GM12864 (cell line): Measurements from ENCODE around the gene CNKSR2.
"Not testable (repeated sequence)": the region's sequence is repeated elsewhere in the genome, so short reads cannot be mapped to it uniquely, and the experiment has no call there.

Experiments
- DNase-seq: peaks from one replicate; pipeline ENCODE4 v3.0.0-alpha.2; 2011; ENCODE audit warnings: low read depth
- H3K4me3 ChIP-seq: 2 replicates; pipeline ENCODE4 v1.5.1; 2011; ENCODE audit warnings: mild to moderate bottlenecking, low read depth, low read length, control low read depth
- TF ChIP-seq, protein P1 (sequence below): IDR thresholded peaks from 2 replicates; pipeline ENCODE4 v1.5.1; 2011; ENCODE audit warnings: low read depth, mild to moderate bottlenecking, moderate library complexity, low read length, control low read depth, inconsistent platforms; ENCODE audit errors: missing control alignments

CNKSR2 gene

DNA sequence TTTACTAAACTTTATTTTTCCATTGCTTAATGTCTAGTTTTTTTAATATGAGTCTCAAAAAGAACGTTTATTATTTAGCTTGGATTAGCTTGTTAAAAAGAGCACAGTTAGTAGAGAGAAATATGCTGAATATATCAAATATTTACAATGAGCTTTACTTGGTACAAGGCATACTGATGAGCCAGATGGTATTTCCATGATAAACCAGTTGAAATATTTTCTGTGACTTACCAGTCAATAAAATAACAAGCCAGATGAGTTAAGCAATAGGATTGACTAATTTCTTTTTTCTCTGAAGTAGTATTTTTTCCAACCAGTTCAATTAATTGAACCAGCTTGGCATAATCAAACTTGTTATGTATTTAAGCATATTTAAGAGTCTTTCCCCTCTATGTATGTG lies 149.8 kb downstream of the CNKSR2 start:
- no peak for DNase-seq
- TF ChIP-seq, protein P1, sequence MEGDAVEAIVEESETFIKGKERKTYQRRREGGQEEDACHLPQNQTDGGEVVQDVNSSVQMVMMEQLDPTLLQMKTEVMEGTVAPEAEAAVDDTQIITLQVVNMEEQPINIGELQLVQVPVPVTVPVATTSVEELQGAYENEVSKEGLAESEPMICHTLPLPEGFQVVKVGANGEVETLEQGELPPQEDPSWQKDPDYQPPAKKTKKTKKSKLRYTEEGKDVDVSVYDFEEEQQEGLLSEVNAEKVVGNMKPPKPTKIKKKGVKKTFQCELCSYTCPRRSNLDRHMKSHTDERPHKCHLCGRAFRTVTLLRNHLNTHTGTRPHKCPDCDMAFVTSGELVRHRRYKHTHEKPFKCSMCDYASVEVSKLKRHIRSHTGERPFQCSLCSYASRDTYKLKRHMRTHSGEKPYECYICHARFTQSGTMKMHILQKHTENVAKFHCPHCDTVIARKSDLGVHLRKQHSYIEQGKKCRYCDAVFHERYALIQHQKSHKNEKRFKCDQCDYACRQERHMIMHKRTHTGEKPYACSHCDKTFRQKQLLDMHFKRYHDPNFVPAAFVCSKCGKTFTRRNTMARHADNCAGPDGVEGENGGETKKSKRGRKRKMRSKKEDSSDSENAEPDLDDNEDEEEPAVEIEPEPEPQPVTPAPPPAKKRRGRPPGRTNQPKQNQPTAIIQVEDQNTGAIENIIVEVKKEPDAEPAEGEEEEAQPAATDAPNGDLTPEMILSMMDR, result no peak
- H3K4me3 ChIP-seq, result no peak overlapping the region

DNA sequence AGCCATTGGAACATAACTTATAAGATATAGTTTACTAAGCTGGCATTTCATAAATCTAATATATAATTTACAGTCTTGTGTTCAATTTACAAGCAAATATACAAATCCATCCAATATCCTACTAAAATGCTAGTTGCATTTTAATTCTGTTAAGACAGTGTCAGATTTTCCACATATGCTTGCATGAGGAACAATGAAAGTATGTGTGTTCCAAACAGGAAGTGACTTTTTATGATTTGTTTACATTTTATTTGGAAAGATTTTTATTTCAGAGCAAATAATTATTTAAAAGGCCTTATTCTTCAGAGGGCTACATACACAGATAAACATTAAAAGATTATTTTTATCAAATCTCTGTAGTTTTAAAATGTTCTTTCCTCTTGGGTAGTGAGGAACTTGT lies 153.9 kb downstream of the CNKSR2 start:
- H3K4me3 ChIP-seq, result no peak overlapping the region
- no peak for DNase-seq
- TF ChIP-seq, protein P1, result no peak

DNA sequence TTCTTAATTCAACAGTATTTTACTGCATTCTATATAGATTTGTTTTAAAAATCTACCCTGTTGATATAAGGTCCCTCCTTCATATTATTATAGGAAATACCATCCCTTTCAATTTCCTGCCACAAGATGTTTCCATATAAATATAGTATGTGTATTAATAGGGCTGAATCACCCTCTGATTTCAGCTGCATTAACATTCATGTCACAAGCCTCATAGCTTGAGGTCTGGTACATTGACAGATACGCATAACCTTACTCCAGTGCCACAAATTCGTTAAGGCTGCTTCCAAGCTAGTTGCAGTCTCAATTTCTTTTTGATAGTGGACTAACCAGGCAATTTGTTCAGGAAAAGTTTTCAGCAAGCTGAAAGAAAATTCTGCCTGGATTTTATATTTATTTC lies 155.6 kb downstream of the CNKSR2 start:
- H3K4me3 ChIP-seq, result no peak overlapping the region
- TF ChIP-seq, protein P1, result no peak
- no peak for DNase-seq

DNA sequence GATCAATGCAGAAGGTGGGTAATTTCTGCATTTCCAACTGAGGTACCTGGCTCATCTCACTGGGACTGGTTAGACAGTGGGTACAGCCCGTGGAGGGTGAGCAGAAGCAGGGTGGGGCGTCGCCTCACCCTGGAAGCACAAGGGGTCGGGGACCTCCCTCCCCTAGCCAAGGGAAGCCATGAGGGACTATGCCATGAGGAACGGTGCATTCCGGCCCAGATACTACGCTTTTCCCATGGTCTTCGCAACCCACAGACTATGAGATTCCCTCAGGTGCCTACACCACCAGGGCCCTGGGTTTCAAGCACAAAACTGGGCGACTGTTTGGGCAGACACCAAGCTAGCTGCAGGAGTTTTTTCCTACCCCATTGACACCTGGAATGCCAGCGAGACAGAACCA lies 170.4 kb downstream of the CNKSR2 start:
- not testable (repeated sequence) for H3K4me3 ChIP-seq, DNase-seq

DNA sequence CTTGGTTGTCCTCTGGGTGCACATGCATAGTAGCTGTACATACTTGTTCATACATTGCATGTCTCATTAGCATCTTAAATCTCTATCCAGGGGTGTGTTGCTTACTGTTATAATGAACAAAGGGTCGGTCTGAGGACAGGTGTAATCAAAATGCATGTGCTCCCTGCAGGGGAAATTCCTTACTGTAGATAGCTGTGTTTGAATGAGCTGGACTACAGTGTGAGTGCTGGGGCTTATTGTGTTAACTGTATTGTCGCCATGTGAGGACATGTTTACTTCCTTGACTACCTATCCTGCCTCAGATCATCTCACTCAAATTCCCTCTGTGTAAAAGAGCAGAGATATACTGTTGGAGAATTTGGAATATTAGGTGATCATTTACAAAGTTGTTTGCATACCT lies 185.2 kb downstream of the CNKSR2 start:
- TF ChIP-seq, protein P1, result no peak
- H3K4me3 ChIP-seq, result no peak overlapping the region
- DNase-seq, result no peak

DNA sequence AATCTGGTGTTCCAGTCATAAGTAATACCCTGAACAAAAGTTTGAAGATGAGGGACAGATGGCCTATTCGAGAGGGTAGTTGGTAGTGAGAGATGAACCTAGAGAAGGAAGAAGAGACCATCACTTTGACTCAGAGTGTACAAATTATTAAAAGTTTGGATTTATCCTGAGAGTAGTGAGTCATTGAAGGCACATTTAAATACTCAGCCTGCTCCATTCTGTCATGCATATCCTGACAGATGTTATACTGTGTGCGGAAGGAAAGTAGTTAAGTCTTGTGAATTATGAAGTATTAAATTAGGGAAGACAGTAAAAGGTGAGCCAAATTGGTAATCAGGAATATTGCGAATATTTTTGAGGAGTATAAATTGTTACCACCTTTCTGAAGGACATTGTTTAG lies 190.8 kb downstream of the CNKSR2 start:
- TF ChIP-seq, protein P1, result no peak
- H3K4me3 ChIP-seq, result no peak overlapping the region
- DNase-seq, result no peak

DNA sequence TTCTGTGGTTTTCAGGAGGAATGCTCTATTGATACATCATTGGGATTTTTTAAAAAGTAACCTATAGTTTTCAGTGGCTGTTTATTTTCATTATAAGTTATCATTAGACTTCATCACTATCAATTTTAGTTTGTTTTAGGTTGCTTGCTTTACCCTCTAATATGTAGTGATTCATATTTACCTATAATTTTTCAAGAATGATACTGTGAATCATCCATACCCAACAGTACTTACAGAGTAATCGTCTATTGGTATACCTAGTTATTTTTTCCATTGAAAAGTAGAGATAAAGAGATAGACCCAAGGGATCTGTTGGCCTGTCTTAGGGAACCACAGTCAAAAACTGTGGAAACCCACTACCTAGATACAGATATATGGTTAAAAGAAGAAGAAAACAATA lies 200.6 kb downstream of the CNKSR2 start:
- DNase-seq, result no peak
- H3K4me3 ChIP-seq, result no peak overlapping the region
- TF ChIP-seq, protein P1, result no peak

DNA sequence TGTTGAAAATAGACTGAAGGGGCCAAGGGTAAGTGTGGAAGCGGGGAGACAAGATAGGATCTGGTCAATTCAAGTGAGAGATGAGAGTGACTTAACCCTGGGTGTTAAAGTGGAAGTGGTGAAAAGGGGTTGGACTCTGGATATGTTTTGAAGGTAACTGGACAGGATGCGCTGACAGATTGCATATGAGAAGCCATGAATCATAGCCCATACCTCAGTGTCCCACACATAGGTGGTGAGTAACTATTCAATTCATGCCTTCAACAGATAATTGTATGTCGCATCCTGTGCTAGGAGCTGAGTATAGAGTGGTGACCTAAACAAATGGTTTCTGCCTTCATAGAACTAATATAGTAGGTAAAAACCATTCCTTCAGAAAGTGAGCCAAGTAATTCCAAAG lies 207.3 kb downstream of the CNKSR2 start:
- H3K4me3 ChIP-seq, result no peak overlapping the region
- no peak for DNase-seq
- TF ChIP-seq, protein P1, result no peak
